Activated CD4-positive, alpha-beta memory T cell treated with anti-CD3 and anti-CD28 coated beads for 36 hours (primary cell): ENCODE results near the gene C4orf54. TPM values are rescaled to one million over a fixed set of nuclear protein-coding genes. Genes with fewer than 3 reads are reported as not detected.

ENCODE experiments used
- CTCF ChIA-PET: fragments of 350-600 bp; sonication (Branson Sonifier 250); formaldehyde crosslinking; loops from one replicate; lab custom pipeline; 2021; ENCODE audit warnings: antibody characterized with exemption, inconsistent platforms; lab: Charles Lee
- POLR2A ChIA-PET: fragments of 350-600 bp; sonication (Branson Sonifier 250); formaldehyde crosslinking; loops from one replicate; lab custom pipeline; 2021; ENCODE audit warnings: antibody characterized with exemption; lab: Charles Lee
- DNase-seq: peaks from one replicate; pipeline ENCODE4 v3.0.0-alpha.2; 2020
- H3K27ac Mint-ChIP-seq: one replicate; pipeline ENCODE4 v1.8.0; 2021; ENCODE audit warnings: mixed read lengths
- H3K27me3 Mint-ChIP-seq: one replicate; pipeline ENCODE4 v1.8.0; 2021; ENCODE audit warnings: mixed read lengths
- H3K36me3 Mint-ChIP-seq: one replicate; pipeline ENCODE4 v1.8.0; 2021; ENCODE audit warnings: mixed read lengths
- H3K4me1 Mint-ChIP-seq: one replicate; pipeline ENCODE4 v1.8.0; 2021; ENCODE audit warnings: low read depth, mixed read lengths
- H3K4me3 Mint-ChIP-seq: one replicate; pipeline ENCODE4 v1.8.0; 2021; ENCODE audit warnings: mild to moderate bottlenecking, mixed read lengths
- H3K9me3 Mint-ChIP-seq: one replicate; pipeline ENCODE4 v1.8.0; 2021; ENCODE audit warnings: mixed read lengths
- intact Hi-C: fragments of 100-400 bp; cut with micrococcal nuclease; formaldehyde crosslinking; loops from one replicate; pipeline ENCODE4 v1.15.1; 2023
- total RNA-seq, 2 experiments: library from RNA; stranded (reverse); gene quantifications; one replicate each; pipeline ENCODE4 v1.2.3, GENCODE V29; 2021

The C4orf54 gene
- total RNA-seq, 2 experiments from 2014 or later, result not detected

GRCh38 chr4:99651016-99651769 is 6.4 kb downstream of the C4orf54 start:
- no peaks in the 10 kb centered on the region for H3K9me3 Mint-ChIP-seq
- H3K27me3 Mint-ChIP-seq, result no peaks in the 10 kb centered on the region
- no peak overlapping the region for H3K4me3 Mint-ChIP-seq
- ChIA-PET POLR2A (no interaction called here), CTCF (no interaction called here)
- intact Hi-C loops, result no loop called here
- no peak for DNase-seq
- no peak overlapping the region for H3K27ac Mint-ChIP-seq
- no peaks in the 10 kb centered on the region for H3K36me3 Mint-ChIP-seq
- H3K4me1 Mint-ChIP-seq, result no peaks in the 10 kb centered on the region

- H3K4me3 Mint-ChIP-seq, result no peak overlapping the region
- H3K27me3 Mint-ChIP-seq, result no peaks in the 10 kb centered on the region
- H3K9me3 Mint-ChIP-seq, result no peaks in the 10 kb centered on the region
- no peaks in the 10 kb centered on the region for H3K36me3 Mint-ChIP-seq
- DNase-seq, result no peak
- no peak overlapping the region for H3K27ac Mint-ChIP-seq
- intact Hi-C loops, result no loop called here
- CTCF ChIA-PET, result interaction anchor here (1.2 kb wide), 1 partner anchor 10 kb away, joined by 3 read pairs; no protein-coding TSS in a partner anchor
- H3K4me1 Mint-ChIP-seq, result no peaks in the 10 kb centered on the region
- POLR2A ChIA-PET, result no interaction called here
These were observed 7.8 kb downstream of the C4orf54 start for GRCh38 chr4:99649778-99650177.

- DNase-seq, result no peak
- Mint-ChIP-seq H3K36me3 (no peaks in the 10 kb centered on the region), H3K4me1 (no peaks in the 10 kb centered on the region), H3K27ac (no peak overlapping the region), H3K27me3 (no peaks in the 10 kb centered on the region), H3K9me3 (no peaks in the 10 kb centered on the region), H3K4me3 (no peak overlapping the region)
- ChIA-PET POLR2A (no interaction called here), CTCF (interaction anchor here (1.2 kb wide), 1 partner anchor 9 kb away, joined by 3 read pairs; no protein-coding TSS in a partner anchor)
- intact Hi-C loops, result no loop called here
These were observed 8.4 kb downstream of the C4orf54 start for GRCh38 chr4:99649208-99649607.

- H3K27ac Mint-ChIP-seq, result no peak overlapping the region
- H3K27me3 Mint-ChIP-seq, result no peaks in the 10 kb centered on the region
- POLR2A ChIA-PET, result no interaction called here
- CTCF ChIA-PET, result no interaction called here
- H3K36me3 Mint-ChIP-seq, result no peaks in the 10 kb centered on the region
- H3K9me3 Mint-ChIP-seq, result no peaks in the 10 kb centered on the region
- DNase-seq, result no peak
- H3K4me1 Mint-ChIP-seq, result no peaks in the 10 kb centered on the region
- intact Hi-C loops, result no loop called here
- H3K4me3 Mint-ChIP-seq, result no peak overlapping the region
These were observed 9.3 kb downstream of the C4orf54 start for GRCh38 chr4:99648321-99648720.

GRCh38 chr4:99647071-99647470 is 10.6 kb downstream of the C4orf54 start:
- no peak overlapping the region for H3K4me3 Mint-ChIP-seq

GRCh38 chr4:99645638-99646037 is 12.0 kb downstream of the C4orf54 start:
- no peak for DNase-seq
- intact Hi-C loops, result no loop called here
- no peak overlapping the region for H3K4me3 Mint-ChIP-seq
- CTCF ChIA-PET, result no interaction called here
- H3K27me3 Mint-ChIP-seq, result peaks cover 3% of the 10 kb centered on the region
- H3K4me1 Mint-ChIP-seq, result no peaks in the 10 kb centered on the region
- POLR2A ChIA-PET, result no interaction called here
- no peak overlapping the region for H3K27ac Mint-ChIP-seq
- no peaks in the 10 kb centered on the region for H3K9me3 Mint-ChIP-seq
- H3K36me3 Mint-ChIP-seq, result no peaks in the 10 kb centered on the region

More at GRCh38 chr4:99647071-99647470, 10.6 kb downstream of the C4orf54 start:
- intact Hi-C loops, result no loop called here
- Mint-ChIP-seq H3K9me3 (no peaks in the 10 kb centered on the region), H3K4me1 (no peaks in the 10 kb centered on the region), H3K36me3 (no peaks in the 10 kb centered on the region), H3K27ac (no peak overlapping the region), H3K27me3 (peaks cover 2% of the 10 kb centered on the region)
- POLR2A ChIA-PET, result no interaction called here
- no peak for DNase-seq
- CTCF ChIA-PET, result no interaction called here

GRCh38 chr4:99645036-99645435 is 12.6 kb downstream of the C4orf54 start:
- no peaks in the 10 kb centered on the region for H3K9me3 Mint-ChIP-seq
- intact Hi-C loops, result no loop called here
- no peak for DNase-seq
- no peaks in the 10 kb centered on the region for H3K36me3 Mint-ChIP-seq
- ChIA-PET POLR2A (no interaction called here), CTCF (no interaction called here)
- no peaks in the 10 kb centered on the region for H3K4me1 Mint-ChIP-seq
- peaks cover 5% of the 10 kb centered on the region for H3K27me3 Mint-ChIP-seq
- H3K4me3 Mint-ChIP-seq, result no peak overlapping the region
- H3K27ac Mint-ChIP-seq, result no peak overlapping the region

GRCh38 chr4:99644453-99644852 is 13.2 kb downstream of the C4orf54 start:
- Mint-ChIP-seq H3K4me1 (no peaks in the 10 kb centered on the region), H3K4me3 (no peak overlapping the region), H3K27ac (no peak overlapping the region), H3K36me3 (no peaks in the 10 kb centered on the region), H3K9me3 (no peaks in the 10 kb centered on the region), H3K27me3 (peaks cover 5% of the 10 kb centered on the region)
- no peak for DNase-seq
- CTCF ChIA-PET, result no interaction called here
- intact Hi-C loops, result no loop called here
- POLR2A ChIA-PET, result no interaction called here

- Mint-ChIP-seq H3K4me3 (no peak overlapping the region), H3K9me3 (no peaks in the 10 kb centered on the region), H3K36me3 (no peaks in the 10 kb centered on the region), H3K27me3 (peaks cover 5% of the 10 kb centered on the region), H3K4me1 (no peaks in the 10 kb centered on the region), H3K27ac (no peak overlapping the region)
- DNase-seq, result no peak
- POLR2A ChIA-PET, result no interaction called here
- CTCF ChIA-PET, result no interaction called here
- intact Hi-C loops, result no loop called here
These were observed 14.7 kb downstream of the C4orf54 start for GRCh38 chr4:99642725-99643489.

GRCh38 chr4:99640676-99641075 is 17.0 kb downstream of the C4orf54 start:
- Mint-ChIP-seq H3K36me3 (no peaks in the 10 kb centered on the region), H3K4me1 (no peaks in the 10 kb centered on the region), H3K4me3 (no peak overlapping the region), H3K27me3 (peaks cover 5% of the 10 kb centered on the region), H3K9me3 (no peaks in the 10 kb centered on the region), H3K27ac (no peak overlapping the region)
- intact Hi-C loops, result no loop called here
- ChIA-PET POLR2A (no interaction called here), CTCF (no interaction called here)
- no peak for DNase-seq

- Mint-ChIP-seq H3K27ac (no peak overlapping the region), H3K36me3 (no peaks in the 10 kb centered on the region), H3K4me3 (no peak overlapping the region), H3K9me3 (no peaks in the 10 kb centered on the region), H3K27me3 (peaks cover 4% of the 10 kb centered on the region), H3K4me1 (no peaks in the 10 kb centered on the region)
- intact Hi-C loops, result no loop called here
- ChIA-PET POLR2A (no interaction called here), CTCF (interaction anchor here (0.6 kb wide), 1 partner anchor 10 kb away, joined by 3 read pairs; no protein-coding TSS in a partner anchor)
- DNase-seq, result no peak
These were observed 20.5 kb downstream of the C4orf54 start for GRCh38 chr4:99637174-99637573.

- no peak overlapping the region for H3K27ac Mint-ChIP-seq
- H3K9me3 Mint-ChIP-seq, result no peaks in the 10 kb centered on the region
- H3K4me3 Mint-ChIP-seq, result no peak overlapping the region
- no peak for DNase-seq
- intact Hi-C loops, result no loop called here
- H3K36me3 Mint-ChIP-seq, result no peaks in the 10 kb centered on the region
- ChIA-PET CTCF (no interaction called here), POLR2A (no interaction called here)
- H3K27me3 Mint-ChIP-seq, result peaks cover 4% of the 10 kb centered on the region
- H3K4me1 Mint-ChIP-seq, result no peaks in the 10 kb centered on the region
These were observed 21.2 kb downstream of the C4orf54 start for GRCh38 chr4:99636422-99636821.
